Measurements from ENCODE around the gene EPHA4.

EPHA4 gene

GRCh38 chr2:221399183-221399582, 172.9 kb downstream of the EPHA4 start:
- DNase-seq (ENCODE audit: extremely low read depth, insufficient read length): no peak
- no peaks in the 10 kb centered on the region for H3K27me3 ChIP-seq (replicated peaks; ENCODE audit: control insufficient read depth, insufficient read depth, low read length)
- TF ChIP-seq, protein P1, sequence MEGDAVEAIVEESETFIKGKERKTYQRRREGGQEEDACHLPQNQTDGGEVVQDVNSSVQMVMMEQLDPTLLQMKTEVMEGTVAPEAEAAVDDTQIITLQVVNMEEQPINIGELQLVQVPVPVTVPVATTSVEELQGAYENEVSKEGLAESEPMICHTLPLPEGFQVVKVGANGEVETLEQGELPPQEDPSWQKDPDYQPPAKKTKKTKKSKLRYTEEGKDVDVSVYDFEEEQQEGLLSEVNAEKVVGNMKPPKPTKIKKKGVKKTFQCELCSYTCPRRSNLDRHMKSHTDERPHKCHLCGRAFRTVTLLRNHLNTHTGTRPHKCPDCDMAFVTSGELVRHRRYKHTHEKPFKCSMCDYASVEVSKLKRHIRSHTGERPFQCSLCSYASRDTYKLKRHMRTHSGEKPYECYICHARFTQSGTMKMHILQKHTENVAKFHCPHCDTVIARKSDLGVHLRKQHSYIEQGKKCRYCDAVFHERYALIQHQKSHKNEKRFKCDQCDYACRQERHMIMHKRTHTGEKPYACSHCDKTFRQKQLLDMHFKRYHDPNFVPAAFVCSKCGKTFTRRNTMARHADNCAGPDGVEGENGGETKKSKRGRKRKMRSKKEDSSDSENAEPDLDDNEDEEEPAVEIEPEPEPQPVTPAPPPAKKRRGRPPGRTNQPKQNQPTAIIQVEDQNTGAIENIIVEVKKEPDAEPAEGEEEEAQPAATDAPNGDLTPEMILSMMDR (IDR thresholded peaks at IDR 0.05; ENCODE audit: insufficient read depth, low read length, poor library complexity, severe bottlenecking): no peak
- H3K36me3 ChIP-seq (ENCODE audit: control insufficient read depth, insufficient read depth, low read length): no peaks in the 10 kb centered on the region
- no peak overlapping the region for H3K4me3 ChIP-seq (replicated peaks; ENCODE audit: low read depth, low read length)

GRCh38 chr2:221397187-221397586, 174.9 kb downstream of the EPHA4 start:
- TF ChIP-seq, protein P1 (IDR thresholded peaks at IDR 0.05; ENCODE audit: insufficient read depth, low read length, poor library complexity, severe bottlenecking): no peak
- DNase-seq (ENCODE audit: extremely low read depth, insufficient read length): no peak
- Histone ChIP-seq H3K36me3 (ENCODE audit: control insufficient read depth, insufficient read depth, low read length) (no peaks in the 10 kb centered on the region), H3K4me3 (replicated peaks; ENCODE audit: low read depth, low read length) (no peak overlapping the region), H3K27me3 (replicated peaks; ENCODE audit: control insufficient read depth, insufficient read depth, low read length) (no peaks in the 10 kb centered on the region)

GRCh38 chr2:221392228-221392881, 179.7 kb downstream of the EPHA4 start:
- Histone ChIP-seq H3K27me3 (replicated peaks; ENCODE audit: control insufficient read depth, insufficient read depth, low read length) (no peaks in the 10 kb centered on the region), H3K4me3 (replicated peaks; ENCODE audit: low read depth, low read length) (no peak overlapping the region), H3K36me3 (ENCODE audit: control insufficient read depth, insufficient read depth, low read length) (no peaks in the 10 kb centered on the region)
- DNase-seq (ENCODE audit: extremely low read depth, insufficient read length): no peak
- TF ChIP-seq, protein P1 (IDR thresholded peaks at IDR 0.05; ENCODE audit: insufficient read depth, low read length, poor library complexity, severe bottlenecking): no peak

DNA sequence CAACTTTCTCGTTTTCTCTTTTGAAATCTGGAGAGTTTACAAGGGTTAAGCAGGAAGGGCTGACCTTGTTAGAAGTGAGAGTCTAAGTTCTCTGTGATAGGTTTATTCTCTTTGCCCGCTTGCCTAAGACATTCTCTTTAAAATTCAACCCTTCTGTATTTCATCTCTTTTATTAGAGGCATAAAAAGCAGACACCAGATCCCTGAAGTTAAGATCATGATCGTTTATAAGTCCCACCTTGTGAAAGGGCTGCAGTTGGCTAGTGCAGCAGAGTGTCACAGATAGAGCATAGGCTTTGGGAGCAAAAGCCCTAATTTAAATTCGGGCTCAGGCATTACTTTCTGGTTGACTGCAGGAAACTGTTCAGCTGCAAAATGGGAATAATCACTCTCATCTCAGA, 181.2 kb downstream of the EPHA4 start:
- no peaks in the 10 kb centered on the region for H3K27me3 ChIP-seq (replicated peaks; ENCODE audit: control insufficient read depth, insufficient read depth, low read length)
- no peaks in the 10 kb centered on the region for H3K36me3 ChIP-seq (ENCODE audit: control insufficient read depth, insufficient read depth, low read length)
- no peak for DNase-seq (ENCODE audit: extremely low read depth, insufficient read length)
- TF ChIP-seq, protein P1 (IDR thresholded peaks at IDR 0.05; ENCODE audit: insufficient read depth, low read length, poor library complexity, severe bottlenecking): no peak
- no peak overlapping the region for H3K4me3 ChIP-seq (replicated peaks; ENCODE audit: low read depth, low read length)

DNA sequence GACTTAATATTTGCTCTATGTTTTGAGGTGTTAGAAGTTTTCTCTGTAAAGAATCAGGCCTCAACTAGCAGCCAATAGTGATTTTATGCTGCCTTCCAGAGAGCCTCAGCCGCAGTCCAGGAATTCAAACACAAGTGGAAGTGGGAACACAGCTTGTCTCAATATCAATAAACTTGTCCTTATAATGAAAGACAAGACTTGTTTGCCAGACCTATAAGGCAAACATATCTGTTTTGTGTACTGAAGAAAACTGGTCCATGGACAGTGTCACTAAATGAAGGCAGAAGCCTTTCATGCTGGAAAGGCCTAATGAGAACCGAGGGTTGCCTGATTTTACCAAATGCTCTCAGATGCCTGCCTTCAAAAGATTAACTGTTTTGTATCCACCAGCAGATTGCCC, 182.2 kb downstream of the EPHA4 start:
- TF ChIP-seq, protein P1 (IDR thresholded peaks at IDR 0.05; ENCODE audit: insufficient read depth, low read length, poor library complexity, severe bottlenecking): no peak
- H3K36me3 ChIP-seq (ENCODE audit: control insufficient read depth, insufficient read depth, low read length): no peaks in the 10 kb centered on the region
- H3K4me3 ChIP-seq (replicated peaks; ENCODE audit: low read depth, low read length): no peak overlapping the region
- DNase-seq (ENCODE audit: extremely low read depth, insufficient read length): no peak
- no peaks in the 10 kb centered on the region for H3K27me3 ChIP-seq (replicated peaks; ENCODE audit: control insufficient read depth, insufficient read depth, low read length)

DNA sequence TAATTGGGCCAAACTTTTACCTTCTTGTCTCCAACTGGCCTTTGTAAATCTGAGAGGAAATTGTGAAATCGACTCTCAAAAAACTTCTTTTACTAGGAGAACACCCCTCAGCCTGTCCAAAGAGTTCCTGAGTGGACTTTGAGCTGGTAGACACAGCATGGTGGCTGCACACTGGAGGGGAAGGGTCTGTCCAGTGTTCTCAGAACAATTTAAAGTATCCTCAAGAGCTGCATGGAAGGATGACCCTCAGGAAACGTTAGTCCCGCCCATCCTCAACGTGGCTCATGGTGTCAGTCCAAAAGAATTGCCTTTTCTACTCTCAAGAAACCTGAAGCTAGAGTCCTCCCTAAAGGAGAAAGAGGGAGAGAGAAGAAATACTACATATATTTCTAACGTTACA, 182.7 kb downstream of the EPHA4 start:
- TF ChIP-seq, protein P1 (IDR thresholded peaks at IDR 0.05; ENCODE audit: insufficient read depth, low read length, poor library complexity, severe bottlenecking): no peak
- no peaks in the 10 kb centered on the region for H3K27me3 ChIP-seq (replicated peaks; ENCODE audit: control insufficient read depth, insufficient read depth, low read length)
- no peaks in the 10 kb centered on the region for H3K36me3 ChIP-seq (ENCODE audit: control insufficient read depth, insufficient read depth, low read length)
- H3K4me3 ChIP-seq (replicated peaks; ENCODE audit: low read depth, low read length): no peak overlapping the region
- DNase-seq (ENCODE audit: extremely low read depth, insufficient read length): no peak
